Non-pigmented ciliary epithelial cell (primary cell): ENCODE results near the gene BCAP29.
"Not testable (repeated sequence)": the region's sequence is repeated elsewhere in the genome, so short reads cannot be mapped to it uniquely, and the experiment has no call there.

ENCODE experiments used
- DNase-seq: peaks from one replicate; pipeline ENCODE4 v3.0.0-alpha.2; 2010; ENCODE audit warnings: low read depth

Gene BCAP29

GRCh38 chr7:107627002-107627401 is 47.0 kb downstream of the BCAP29 start:
- DNase-seq = no peak

- DNase-seq = no peak
Observed at GRCh38 chr7:107628461-107629064, 48.5 kb downstream of the BCAP29 start.

- no peak for DNase-seq
Observed at GRCh38 chr7:107630342-107630741, 50.3 kb downstream of the BCAP29 start.

GRCh38 chr7:107631588-107632491 is 51.8 kb downstream of the BCAP29 start:
- DNase-seq = no peak

- no peak for DNase-seq
Observed at GRCh38 chr7:107632492-107632865, 52.4 kb downstream of the BCAP29 start.

GRCh38 chr7:107638594-107638993 is 58.5 kb downstream of the BCAP29 start:
- no peak for DNase-seq

- DNase-seq = not testable (repeated sequence)
Observed at GRCh38 chr7:107639070-107639469, 59.0 kb downstream of the BCAP29 start.

- no peak for DNase-seq
Observed at GRCh38 chr7:107641676-107642075, 61.6 kb downstream of the BCAP29 start.

- DNase-seq = no peak
Observed at GRCh38 chr7:107642501-107642900, 62.5 kb downstream of the BCAP29 start.

GRCh38 chr7:107643407-107643806 is 63.4 kb downstream of the BCAP29 start:
- DNase-seq = peak; percentile 77

GRCh38 chr7:107643938-107644308 is 63.9 kb downstream of the BCAP29 start:
- DNase-seq = no peak

GRCh38 chr7:107644309-107644974 is 64.4 kb downstream of the BCAP29 start:
- no peak for DNase-seq

GRCh38 chr7:107652642-107653041 is 72.6 kb downstream of the BCAP29 start:
- DNase-seq = no peak

GRCh38 chr7:107658467-107658866 is 78.4 kb downstream of the BCAP29 start:
- DNase-seq = no peak

GRCh38 chr7:107659666-107660065 is 79.6 kb downstream of the BCAP29 start:
- peak; percentile 73 for DNase-seq

- DNase-seq = no peak
Observed at GRCh38 chr7:107660381-107661080, 80.5 kb downstream of the BCAP29 start, which contains the start of gene SLC26A4. TSS of gene SLC26A4 (plus strand) at chr7:107660828. CDS start at chr7:107661642, 814 bp downstream.

GRCh38 chr7:107661081-107661864 is 81.2 kb downstream of the BCAP29 start:
- no peak for DNase-seq

- no peak for DNase-seq
Observed at GRCh38 chr7:107661865-107662379, 81.9 kb downstream of the BCAP29 start.

- no peak for DNase-seq
Observed at GRCh38 chr7:107663196-107663595, 83.2 kb downstream of the BCAP29 start.

GRCh38 chr7:107666790-107667189 is 86.7 kb downstream of the BCAP29 start:
- no peak for DNase-seq

- no peak for DNase-seq
Observed at GRCh38 chr7:107667341-107667740, 87.3 kb downstream of the BCAP29 start.
